GM08714 (cell line): ENCODE measurements around the gene SETBP1.

Experiments used
- H3K4me3 ChIP-seq: fragments of 200-500 bp; sonication (Bioruptor generic); 2 replicates; pipeline ENCODE4 v1.5.1; 2014; ENCODE audit warnings: mild to moderate bottlenecking, low read length, inconsistent platforms
- ZNF274 ChIP-seq: IDR thresholded peaks from 2 replicates; pipeline ENCODE4 v1.6.1; 2012; ENCODE audit warnings: mild to moderate bottlenecking, low read depth, low read length

SETBP1 gene

GRCh38 chr18:44686156-44686555 lies 5.5 kb downstream of the SETBP1 start:
- H3K4me3 ChIP-seq: no peak overlapping the region
- no peak for TF ChIP-seq ZNF274

- TF ChIP-seq ZNF274: no peak
- no peak overlapping the region for H3K4me3 ChIP-seq
Measured at GRCh38 chr18:44687421-44687820, 6.7 kb downstream of the SETBP1 start.

DNA sequence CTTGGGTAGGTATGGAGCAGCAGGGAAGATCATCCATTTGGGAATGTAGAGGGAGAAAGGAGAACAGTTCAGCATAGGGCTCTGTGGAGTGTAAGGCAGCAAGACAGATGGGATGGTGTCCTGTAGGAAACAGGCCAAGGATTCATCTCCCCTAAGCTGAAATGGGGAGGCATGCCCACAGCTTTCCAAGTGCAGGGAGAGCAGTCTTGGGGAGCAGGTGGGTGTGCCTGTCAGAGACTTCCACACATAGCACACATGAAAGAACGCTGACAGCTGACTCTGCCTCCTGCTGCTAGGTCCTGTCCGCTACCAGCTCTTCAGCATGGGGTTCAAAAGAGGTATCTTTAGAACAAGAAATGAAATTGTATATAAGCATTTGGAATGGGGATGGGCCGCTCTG lies 9.0 kb downstream of the SETBP1 start:
- no peak overlapping the region for H3K4me3 ChIP-seq
- no peak for TF ChIP-seq ZNF274

GRCh38 chr18:44691148-44691925 lies 10.6 kb downstream of the SETBP1 start:
- TF ChIP-seq ZNF274: no peak
- H3K4me3 ChIP-seq: no peak overlapping the region

GRCh38 chr18:44693030-44693784 lies 12.5 kb downstream of the SETBP1 start:
- no peak overlapping the region for H3K4me3 ChIP-seq
- TF ChIP-seq ZNF274: no peak

DNA sequence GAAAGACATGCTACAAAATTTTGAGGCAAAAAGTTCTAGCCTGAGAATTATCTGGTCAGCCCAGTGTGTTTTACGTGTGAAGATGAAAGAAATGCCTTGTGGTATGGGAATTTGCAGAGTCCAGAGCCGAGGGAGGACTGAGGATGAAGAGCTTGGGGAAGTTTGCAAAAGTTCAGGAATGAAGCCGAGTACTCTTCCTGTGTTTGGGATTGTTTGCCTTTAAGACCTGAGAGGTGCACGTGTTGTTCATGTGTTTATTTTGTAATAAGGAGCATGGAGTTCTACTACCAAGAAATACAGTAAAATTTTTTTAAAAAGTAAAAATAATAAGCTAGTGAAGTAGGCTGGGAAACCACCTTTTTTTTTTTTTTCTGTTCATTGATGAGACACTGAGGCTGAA lies 14.8 kb downstream of the SETBP1 start:
- H3K4me3 ChIP-seq: no peak overlapping the region
- TF ChIP-seq ZNF274: no peak

DNA sequence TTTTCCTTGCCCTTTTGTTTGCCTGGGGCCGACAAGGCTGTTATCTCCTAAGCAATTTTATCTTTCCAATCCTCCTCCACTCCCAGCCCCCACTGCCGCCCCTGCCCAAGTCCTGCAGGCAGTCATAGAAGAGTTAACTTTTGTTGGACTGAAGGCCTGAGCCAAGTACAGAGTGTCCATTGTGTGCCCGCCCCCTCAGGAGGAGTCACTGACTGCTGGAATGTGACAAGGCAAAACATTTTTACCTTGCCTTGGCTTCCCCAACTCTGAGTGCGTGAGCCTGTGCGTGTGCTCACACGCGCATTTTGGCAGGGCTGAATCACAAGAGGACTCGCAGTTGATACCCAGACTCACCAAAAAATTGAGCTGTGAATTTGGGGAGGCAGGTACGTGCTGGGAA lies 16.2 kb downstream of the SETBP1 start:
- TF ChIP-seq ZNF274: no peak
- H3K4me3 ChIP-seq: no peak overlapping the region

DNA sequence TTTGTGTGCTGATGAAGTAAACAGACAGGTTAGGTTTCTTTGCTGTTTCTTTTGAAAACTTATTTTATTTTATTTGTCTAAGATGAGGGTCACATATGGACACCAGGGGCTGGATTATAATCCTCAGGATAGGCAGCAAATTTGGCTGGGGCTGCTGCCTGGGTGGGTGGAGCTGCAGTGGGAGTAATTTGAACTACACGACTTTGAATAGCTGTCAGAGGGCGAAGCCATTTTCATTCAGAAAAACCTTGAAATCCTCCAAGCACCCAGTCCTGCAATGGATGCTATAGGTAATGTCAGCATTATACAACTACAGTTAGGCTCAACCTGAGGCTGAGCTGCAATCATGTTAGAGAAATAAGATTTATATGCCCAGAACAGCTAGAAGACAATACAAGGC lies 16.6 kb downstream of the SETBP1 start:
- no peak overlapping the region for H3K4me3 ChIP-seq
- no peak for TF ChIP-seq ZNF274

DNA sequence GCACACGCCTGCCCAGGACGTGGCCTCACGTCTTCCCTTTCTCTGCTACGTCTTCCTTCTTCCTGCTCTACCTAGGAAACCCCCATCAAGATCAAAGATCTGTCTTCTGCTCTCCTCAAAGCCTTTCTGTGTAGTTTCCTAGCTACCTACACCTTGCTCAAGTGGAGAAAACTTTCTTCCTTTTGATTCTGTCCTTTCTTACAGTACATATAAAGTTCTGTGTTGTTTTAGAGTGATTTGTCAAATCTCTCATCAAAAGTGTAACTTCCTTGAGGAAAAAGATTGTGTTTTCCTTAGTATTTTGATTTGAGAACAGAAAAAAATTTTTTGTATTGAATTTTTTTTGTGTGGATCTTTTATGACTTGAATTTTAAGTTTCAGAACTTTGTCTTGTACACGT lies 17.8 kb downstream of the SETBP1 start:
- TF ChIP-seq ZNF274: no peak

GRCh38 chr18:44699572-44700261 lies 19.0 kb downstream of the SETBP1 start:
- H3K4me3 ChIP-seq: no peak overlapping the region
- TF ChIP-seq ZNF274: no peak

More for the DNA sequence above, 17.8 kb downstream of the SETBP1 start:
- no peak overlapping the region for H3K4me3 ChIP-seq

- H3K4me3 ChIP-seq: no peak overlapping the region
- no peak for TF ChIP-seq ZNF274
Measured at GRCh38 chr18:44700652-44701051, 20.0 kb downstream of the SETBP1 start.

- TF ChIP-seq ZNF274: no peak
- no peak overlapping the region for H3K4me3 ChIP-seq
Measured at GRCh38 chr18:44701227-44701626, 20.5 kb downstream of the SETBP1 start.

GRCh38 chr18:44702594-44702993 lies 21.9 kb downstream of the SETBP1 start:
- TF ChIP-seq ZNF274: no peak
- H3K4me3 ChIP-seq: no peak overlapping the region

DNA sequence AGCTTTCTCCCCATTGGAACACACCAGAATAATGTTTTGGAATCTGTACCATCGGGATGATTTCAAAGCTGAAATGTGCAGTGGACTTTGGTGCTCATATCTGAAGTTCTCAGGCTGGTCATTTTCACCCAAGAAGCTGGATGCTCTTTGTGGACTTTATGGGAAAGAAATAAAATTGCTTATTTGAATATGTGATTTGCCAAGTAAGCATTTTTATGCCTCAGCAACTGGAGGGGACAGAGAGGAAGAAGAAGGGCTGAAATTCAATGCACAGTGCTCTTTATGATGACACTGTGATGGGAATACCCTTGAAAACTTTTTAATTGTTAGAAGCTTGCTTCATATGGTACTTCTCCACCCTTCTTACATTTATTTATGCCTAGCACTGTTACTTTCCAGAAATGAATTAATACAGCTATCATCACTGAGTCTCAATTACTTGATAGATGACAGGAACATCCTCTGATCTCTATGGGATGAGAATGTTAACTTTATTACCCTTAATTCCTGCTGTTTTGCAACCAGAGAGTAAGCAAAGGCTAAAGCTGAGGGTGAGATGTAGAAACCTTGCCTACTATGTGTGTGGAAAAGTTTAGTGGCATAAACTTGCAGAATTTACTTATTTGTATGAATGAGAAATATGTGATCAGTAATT lies 23.6 kb downstream of the SETBP1 start:
- no peak for TF ChIP-seq ZNF274

More for the DNA sequence above, 23.6 kb downstream of the SETBP1 start:
- H3K4me3 ChIP-seq: no peak overlapping the region
